OCI-LY1 (cell line): ENCODE results near the gene ECD.

ENCODE experiments used
- H2AFZ ChIP-seq: fragments of 200-600 bp; sonication (generic), shearing (Covaris generic); 2 replicates; pipeline ENCODE4 v1.6.0; 2014; ENCODE audit warnings: antibody characterized with exemption, mild to moderate bottlenecking, low read length
- H3F3A ChIP-seq: fragments of 200-600 bp; sonication (generic), shearing (Covaris generic); 2 replicates; pipeline ENCODE4 v1.6.0; 2014; ENCODE audit warnings: mild to moderate bottlenecking, antibody characterized with exemption, low read length, moderate library complexity; ENCODE audit not compliant: insufficient read depth
- H3K27ac ChIP-seq: fragments of 200-600 bp; sonication (generic); 2 replicates; pipeline ENCODE4 v1.5.1; 2014; ENCODE audit warnings: low read length, mixed run types, mild to moderate bottlenecking, low read depth; ENCODE audit not compliant: poor library complexity, severe bottlenecking
- H3K27me3 ChIP-seq: fragments of 200-600 bp; sonication (generic); 2 replicates; pipeline ENCODE4 v1.6.0; 2014; ENCODE audit warnings: antibody characterized with exemption, mild to moderate bottlenecking, low read length, moderate library complexity; ENCODE audit not compliant: insufficient read depth
- H3K36me3 ChIP-seq: fragments of 200-600 bp; sonication (generic); 2 replicates; pipeline ENCODE4 v1.6.1; 2014; ENCODE audit warnings: mild to moderate bottlenecking, antibody characterized with exemption, low read length, moderate library complexity, mixed read lengths; ENCODE audit not compliant: insufficient read depth
- H3K4me1 ChIP-seq: fragments of 200-600 bp; sonication (generic); 2 replicates; pipeline ENCODE4 v1.5.1; 2014; ENCODE audit warnings: mild to moderate bottlenecking, low read length, moderate library complexity; ENCODE audit not compliant: insufficient read depth, severe bottlenecking
- H3K4me2 ChIP-seq: fragments of 200-600 bp; sonication (generic), shearing (Covaris generic); 2 replicates; pipeline ENCODE4 v1.6.1; 2014; ENCODE audit warnings: low read length
- H3K4me3 ChIP-seq: fragments of 200-600 bp; sonication (generic); 2 replicates; pipeline ENCODE4 v1.5.1; 2014; ENCODE audit warnings: low read length, low read depth, mild to moderate bottlenecking, mixed read lengths; ENCODE audit not compliant: poor library complexity, severe bottlenecking
- H3K79me2 ChIP-seq: fragments of 200-600 bp; shearing (Covaris generic); 2 replicates; pipeline ENCODE4 v1.6.1; 2016; ENCODE audit warnings: mixed run types, low read length, mixed read lengths; ENCODE audit not compliant: insufficient read depth
- H3K9ac ChIP-seq: fragments of 200-600 bp; sonication (generic), shearing (Covaris generic); 2 replicates; pipeline ENCODE4 v1.6.1; 2014; ENCODE audit warnings: mild to moderate bottlenecking, low read length, mixed read lengths
- H3K9me2 ChIP-seq: fragments of 200-600 bp; sonication (generic), shearing (Covaris generic); 2 replicates; pipeline ENCODE4 v1.6.1; 2014; ENCODE audit warnings: low read depth, mild to moderate bottlenecking, low read length, mixed read lengths
- H3K9me3 ChIP-seq: fragments of 200-600 bp; shearing (Covaris generic); 2 replicates; pipeline ENCODE4 v1.6.1; 2014; ENCODE audit warnings: low read length, mixed read lengths
- H4K20me1 ChIP-seq: fragments of 200-600 bp; sonication (generic), shearing (Covaris generic); 2 replicates; pipeline ENCODE4 v1.6.0; 2016; ENCODE audit warnings: mild to moderate bottlenecking, low read length; ENCODE audit not compliant: insufficient read depth
- CTCF ChIP-seq: fragments of 200-600 bp; sonication (generic), shearing (Covaris generic); IDR thresholded peaks from 2 replicates; pipeline ENCODE4 v1.5.1; 2017; ENCODE audit warnings: mild to moderate bottlenecking, antibody characterized with exemption, low read length, moderate library complexity, mixed read lengths
- EZH2 ChIP-seq: fragments of 200-600 bp; sonication (generic), shearing (Covaris generic); IDR thresholded peaks from 2 replicates; pipeline ENCODE4 v1.8.0; 2017; ENCODE audit warnings: borderline replicate concordance, mixed run types, mild to moderate bottlenecking, antibody characterized with exemption, low read length, moderate library complexity, mixed read lengths

The ECD gene

GRCh38 chr10:73141603-73142002, 26.2 kb downstream of the ECD start:
- Histone ChIP-seq H3K9ac (no peak overlapping the region), H3K9me3 (no peaks in the 10 kb centered on the region), H3F3A (no peaks in the 10 kb centered on the region), H3K4me1 (no peaks in the 10 kb centered on the region), H4K20me1 (no peaks in the 10 kb centered on the region), H3K79me2 (no peaks in the 10 kb centered on the region), H3K27me3 (no peaks in the 10 kb centered on the region), H3K27ac (no peak overlapping the region), H3K36me3 (peaks cover 68% of the 10 kb centered on the region), H3K4me3 (no peak overlapping the region), H3K4me2 (no peak overlapping the region), H3K9me2 (no peaks in the 10 kb centered on the region), H2AFZ (no peak overlapping the region)
- TF ChIP-seq EZH2 (no peak), CTCF (no peak)

- H3K27me3 ChIP-seq, result no peaks in the 10 kb centered on the region
- TF ChIP-seq CTCF (no peak), EZH2 (no peak)
- H3K9me3 ChIP-seq, result no peaks in the 10 kb centered on the region
- H3K9ac ChIP-seq, result no peak overlapping the region
- no peak overlapping the region for H3K4me3 ChIP-seq
- H4K20me1 ChIP-seq, result no peaks in the 10 kb centered on the region
- H3K9me2 ChIP-seq, result no peaks in the 10 kb centered on the region
- no peak overlapping the region for H3K4me2 ChIP-seq
- peaks cover 79% of the 10 kb centered on the region for H3K36me3 ChIP-seq
- no peaks in the 10 kb centered on the region for H3F3A ChIP-seq
- H2AFZ ChIP-seq, result no peak overlapping the region
- no peaks in the 10 kb centered on the region for H3K79me2 ChIP-seq
- H3K27ac ChIP-seq, result no peak overlapping the region
- no peaks in the 10 kb centered on the region for H3K4me1 ChIP-seq
Observed at GRCh38 chr10:73139251-73139650, 28.6 kb downstream of the ECD start.

GRCh38 chr10:73136627-73137026, 31.2 kb downstream of the ECD start:
- no peak for TF ChIP-seq CTCF
- TF ChIP-seq EZH2, result no peak
- no peak overlapping the region for H2AFZ ChIP-seq
- no peak overlapping the region for H3K4me3 ChIP-seq
- H3K79me2 ChIP-seq, result no peaks in the 10 kb centered on the region
- no peaks in the 10 kb centered on the region for H3F3A ChIP-seq
- no peaks in the 10 kb centered on the region for H3K9me2 ChIP-seq
- H3K9me3 ChIP-seq, result no peaks in the 10 kb centered on the region
- H3K4me1 ChIP-seq, result no peaks in the 10 kb centered on the region
- no peak overlapping the region for H3K9ac ChIP-seq
- no peak overlapping the region for H3K27ac ChIP-seq
- peaks cover 83% of the 10 kb centered on the region for H3K36me3 ChIP-seq
- H3K27me3 ChIP-seq, result no peaks in the 10 kb centered on the region
- H3K4me2 ChIP-seq, result no peak overlapping the region
- H4K20me1 ChIP-seq, result no peaks in the 10 kb centered on the region
